Measurements from ENCODE around the gene NEU2.
A peak's percentile ranks its signal among the peaks of the same experiment; 100 is the strongest.

The NEU2 gene

DNA sequence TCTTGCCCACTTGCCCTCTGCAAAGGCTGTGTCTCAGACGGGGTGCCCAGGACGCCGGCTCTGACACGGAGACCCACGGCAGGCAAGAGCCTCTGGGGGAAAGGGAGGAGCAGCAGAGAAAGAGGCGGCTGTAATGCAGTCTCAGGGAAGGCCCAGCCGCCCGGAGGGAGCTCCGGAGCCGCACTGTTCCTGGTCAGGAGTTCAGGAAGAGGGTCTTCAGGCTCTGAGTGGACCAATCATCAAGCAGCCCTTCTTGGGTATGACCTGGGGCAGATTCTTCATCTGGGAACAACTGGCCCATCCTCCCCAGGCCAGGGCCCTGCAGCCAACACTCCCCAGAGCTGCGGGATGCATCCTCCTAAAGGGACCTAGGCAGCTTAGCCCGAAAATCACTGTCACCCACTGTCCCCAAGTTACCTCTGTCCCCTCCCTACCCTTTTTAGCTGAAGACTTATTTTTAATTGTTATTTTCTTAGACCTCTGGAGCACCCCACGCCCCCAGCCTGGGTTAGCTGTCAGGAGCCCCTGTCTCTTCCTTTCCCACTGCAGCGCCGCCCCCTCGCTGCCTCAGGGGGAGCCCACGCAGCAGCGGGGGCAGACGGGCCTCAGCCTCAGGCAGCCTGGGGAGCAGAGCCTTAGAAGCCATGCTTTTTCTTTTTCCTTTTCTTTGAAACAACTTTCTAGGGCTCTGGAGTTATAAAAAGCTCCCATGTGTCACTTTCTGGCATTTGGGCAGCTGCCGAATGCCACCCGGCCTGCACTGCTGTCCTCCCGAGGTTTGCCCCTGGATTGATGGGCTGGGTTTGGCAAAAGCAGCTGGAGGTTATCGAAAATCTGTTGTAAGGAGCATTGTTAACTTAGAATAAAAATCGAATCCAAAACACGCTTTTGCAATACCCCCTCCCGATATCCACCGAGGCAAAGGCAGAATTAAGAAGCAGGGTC is 644 bp upstream of the NEU2 start:
- H3K14ac ChIP-seq (ENCODE audit: low read length): no peak overlapping the region
- H3K23ac ChIP-seq (ENCODE audit: low read depth, low read length, poor library complexity): no peak overlapping the region
- no peak overlapping the region for H4K91ac ChIP-seq (ENCODE audit: low read depth, low read length, poor library complexity)
- peak overlapping the region; percentile 93 for H3K18ac ChIP-seq (ENCODE audit: low read length)
- H3K9me3 ChIP-seq (replicated peaks in 1 of 2; ENCODE audit: control insufficient read depth in 2 of 2, insufficient read depth in 1 of 2, low read depth in 1 of 2, low read length in 2 of 2): peaks cover 0 to 8% of the 10 kb centered on the region in 2 donors
- H3K27me3 ChIP-seq (ENCODE audit: control insufficient read depth in 3 of 3, insufficient read depth in 3 of 3, low read depth in 1 of 3, low read length in 3 of 3): peaks cover 0 to 8% (median 0%) of the 10 kb centered on the region in 3 experiments
- no peak overlapping the region for H3K4me3 ChIP-seq (ENCODE audit: low read length in 2 of 2)
- peak overlapping the region; percentile 66 for H2AFZ ChIP-seq (ENCODE audit: low read length)
- peaks cover 3% of the 10 kb centered on the region for H3K79me1 ChIP-seq (ENCODE audit: low read depth, low read length)
- WGBS, 2 donors (ENCODE audit: extremely low coverage in 2 of 2, insufficient read length in 2 of 2, insufficient replicate concordance in 1 of 2): no CpG with 5 or more reads among the region's 27 CpGs
- H3K9ac ChIP-seq (ENCODE audit: low read depth, low read length, poor library complexity): no peak overlapping the region
- H2BK120ac ChIP-seq (ENCODE audit: low read depth, low read length): peak overlapping the region; percentile 1
- no peaks in the 10 kb centered on the region for H3K36me3 ChIP-seq (replicated peaks in 1 of 2; ENCODE audit: control insufficient read depth in 2 of 2, insufficient read depth in 2 of 2, low read length in 2 of 2)
- no peak for DNase-seq (ENCODE audit: low spot score)
- H3K4ac ChIP-seq (ENCODE audit: low read length): no peak overlapping the region
- no peak overlapping the region for H2BK15ac ChIP-seq (ENCODE audit: low read length)
- H3K4me1 ChIP-seq (ENCODE audit: control insufficient read depth in 2 of 2, insufficient read depth in 1 of 2, low read depth in 1 of 2, low read length in 2 of 2): peaks cover 0 to 3% of the 10 kb centered on the region in 2 donors
- H3K27ac ChIP-seq (replicated peaks; ENCODE audit: low read length): no peak overlapping the region
- no peak overlapping the region for H2BK5ac ChIP-seq (ENCODE audit: low read length)
- H2BK12ac ChIP-seq (ENCODE audit: low read length): no peak overlapping the region
- no peak overlapping the region for H3K4me2 ChIP-seq (ENCODE audit: insufficient read depth, low read length, poor library complexity, severe bottlenecking)
- H4K8ac ChIP-seq (ENCODE audit: low read depth, low read length): no peak overlapping the region
- H2AK5ac ChIP-seq (ENCODE audit: low read depth, low read length): no peak overlapping the region

DNA sequence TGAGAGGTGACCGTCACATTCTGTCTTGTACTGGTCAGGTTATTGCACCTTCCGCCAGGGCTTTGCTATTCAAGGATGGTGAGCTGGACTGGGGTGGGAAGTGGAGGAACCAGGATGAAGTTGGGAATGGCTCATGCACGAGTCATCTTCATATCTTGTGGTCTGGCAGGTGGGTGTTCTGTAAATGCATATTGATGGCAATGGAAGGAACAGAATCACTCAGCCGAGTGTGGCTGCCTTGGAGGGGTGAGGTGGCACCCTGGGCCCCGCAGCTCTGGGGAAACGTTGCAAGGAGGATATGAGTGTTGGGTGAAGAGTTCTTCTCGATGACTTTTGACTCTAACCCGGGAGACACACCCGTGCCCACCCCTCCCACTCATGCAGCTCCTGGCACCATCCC is 1.2 kb downstream of the NEU2 start:
- no peak overlapping the region for H4K91ac ChIP-seq (ENCODE audit: low read depth, low read length, poor library complexity)
- peaks cover 0 to 8% (median 0%) of the 10 kb centered on the region in 3 experiments for H3K27me3 ChIP-seq (ENCODE audit: control insufficient read depth in 3 of 3, insufficient read depth in 3 of 3, low read depth in 1 of 3, low read length in 3 of 3)
- no CpG with 5 or more reads among the region's 9 CpGs for WGBS, 2 donors (ENCODE audit: extremely low coverage in 2 of 2, insufficient read length in 2 of 2, insufficient replicate concordance in 1 of 2)
- H2BK15ac ChIP-seq (ENCODE audit: low read length): peak overlapping the region; percentile 50
- no peak overlapping the region for H2BK5ac ChIP-seq (ENCODE audit: low read length)
- no peak overlapping the region for H3K4me3 ChIP-seq (ENCODE audit: low read length in 2 of 2)
- no peak overlapping the region for H3K4ac ChIP-seq (ENCODE audit: low read length)
- H3K23ac ChIP-seq (ENCODE audit: low read depth, low read length, poor library complexity): no peak overlapping the region
- H2AK5ac ChIP-seq (ENCODE audit: low read depth, low read length): no peak overlapping the region
- no peak overlapping the region for H3K4me2 ChIP-seq (ENCODE audit: insufficient read depth, low read length, poor library complexity, severe bottlenecking)
- H3K4me1 ChIP-seq (ENCODE audit: control insufficient read depth in 2 of 2, insufficient read depth in 1 of 2, low read depth in 1 of 2, low read length in 2 of 2): peaks cover 0 to 3% of the 10 kb centered on the region in 2 donors
- H3K9me3 ChIP-seq (replicated peaks in 1 of 2; ENCODE audit: control insufficient read depth in 2 of 2, insufficient read depth in 1 of 2, low read depth in 1 of 2, low read length in 2 of 2): peaks cover 0 to 8% of the 10 kb centered on the region in 2 donors
- no peak overlapping the region for H3K27ac ChIP-seq (replicated peaks; ENCODE audit: low read length)
- H4K8ac ChIP-seq (ENCODE audit: low read depth, low read length): no peak overlapping the region
- no peak for DNase-seq (ENCODE audit: low spot score)
- H3K18ac ChIP-seq (ENCODE audit: low read length): peak overlapping the region; percentile 62
- no peak overlapping the region for H2BK120ac ChIP-seq (ENCODE audit: low read depth, low read length)
- peaks cover 3% of the 10 kb centered on the region for H3K79me1 ChIP-seq (ENCODE audit: low read depth, low read length)
- H3K9ac ChIP-seq (ENCODE audit: low read depth, low read length, poor library complexity): no peak overlapping the region
- no peaks in the 10 kb centered on the region for H3K36me3 ChIP-seq (replicated peaks in 1 of 2; ENCODE audit: control insufficient read depth in 2 of 2, insufficient read depth in 2 of 2, low read length in 2 of 2)
- H2AFZ ChIP-seq (ENCODE audit: low read length): no peak overlapping the region
- H3K14ac ChIP-seq (ENCODE audit: low read length): no peak overlapping the region
- no peak overlapping the region for H2BK12ac ChIP-seq (ENCODE audit: low read length)

DNA sequence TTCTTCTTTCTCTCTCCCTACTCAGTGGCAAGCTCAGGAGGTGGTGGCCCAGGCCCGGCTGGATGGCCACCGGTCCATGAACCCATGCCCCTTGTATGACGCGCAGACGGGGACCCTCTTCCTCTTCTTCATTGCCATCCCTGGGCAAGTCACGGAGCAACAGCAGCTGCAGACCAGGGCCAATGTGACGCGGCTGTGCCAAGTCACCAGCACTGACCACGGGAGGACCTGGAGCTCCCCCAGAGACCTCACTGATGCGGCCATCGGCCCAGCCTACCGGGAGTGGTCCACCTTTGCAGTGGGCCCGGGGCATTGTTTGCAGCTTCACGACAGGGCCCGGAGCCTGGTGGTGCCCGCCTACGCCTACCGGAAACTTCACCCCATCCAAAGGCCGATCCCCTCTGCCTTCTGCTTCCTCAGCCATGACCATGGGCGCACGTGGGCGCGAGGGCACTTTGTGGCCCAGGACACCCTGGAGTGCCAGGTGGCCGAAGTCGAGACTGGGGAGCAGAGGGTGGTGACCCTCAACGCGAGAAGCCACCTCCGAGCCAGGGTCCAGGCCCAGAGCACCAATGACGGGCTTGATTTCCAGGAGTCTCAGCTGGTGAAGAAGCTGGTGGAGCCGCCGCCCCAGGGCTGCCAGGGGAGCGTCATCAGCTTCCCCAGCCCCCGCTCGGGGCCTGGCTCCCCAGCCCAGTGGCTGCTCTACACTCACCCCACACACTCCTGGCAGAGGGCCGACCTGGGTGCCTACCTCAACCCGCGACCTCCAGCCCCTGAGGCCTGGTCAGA is 1.8 kb downstream of the NEU2 start:
- no CpG with 5 or more reads among the region's 37 CpGs for WGBS, 2 donors (ENCODE audit: extremely low coverage in 2 of 2, insufficient read length in 2 of 2, insufficient replicate concordance in 1 of 2)
- no peak overlapping the region for H4K91ac ChIP-seq (ENCODE audit: low read depth, low read length, poor library complexity)

More for the DNA sequence above, 1.8 kb downstream of the NEU2 start:
- Histone ChIP-seq H3K36me3 (replicated peaks in 1 of 2; ENCODE audit: control insufficient read depth in 2 of 2, insufficient read depth in 2 of 2, low read length in 2 of 2) (no peaks in the 10 kb centered on the region), H3K4me2 (ENCODE audit: insufficient read depth, low read length, poor library complexity, severe bottlenecking) (no peak overlapping the region), H2BK5ac (ENCODE audit: low read length) (peak overlapping the region; percentile 76), H3K4me3 (ENCODE audit: low read length in 2 of 2) (no peak overlapping the region), H3K79me1 (ENCODE audit: low read depth, low read length) (peaks cover 3% of the 10 kb centered on the region), H2BK15ac (ENCODE audit: low read length) (peak overlapping the region; percentile 50), H3K27ac (replicated peaks; ENCODE audit: low read length) (no peak overlapping the region), H2BK12ac (ENCODE audit: low read length) (no peak overlapping the region), H3K4ac (ENCODE audit: low read length) (no peak overlapping the region), H3K18ac (ENCODE audit: low read length) (peak overlapping the region; percentile 62), H2BK120ac (ENCODE audit: low read depth, low read length) (no peak overlapping the region), H3K9me3 (replicated peaks in 1 of 2; ENCODE audit: control insufficient read depth in 2 of 2, insufficient read depth in 1 of 2, low read depth in 1 of 2, low read length in 2 of 2) (peaks cover 0 to 8% of the 10 kb centered on the region in 2 donors), H4K8ac (ENCODE audit: low read depth, low read length) (no peak overlapping the region), H2AFZ (ENCODE audit: low read length) (no peak overlapping the region), H3K4me1 (ENCODE audit: control insufficient read depth in 2 of 2, insufficient read depth in 1 of 2, low read depth in 1 of 2, low read length in 2 of 2) (peaks cover 0 to 3% of the 10 kb centered on the region in 2 donors), H3K27me3 (ENCODE audit: control insufficient read depth in 3 of 3, insufficient read depth in 3 of 3, low read depth in 1 of 3, low read length in 3 of 3) (peaks cover 0 to 8% (median 0%) of the 10 kb centered on the region in 3 experiments), H3K23ac (ENCODE audit: low read depth, low read length, poor library complexity) (peak overlapping the region; percentile 69), H2AK5ac (ENCODE audit: low read depth, low read length) (peak overlapping the region; percentile 50), H3K9ac (ENCODE audit: low read depth, low read length, poor library complexity) (no peak overlapping the region), H3K14ac (ENCODE audit: low read length) (no peak overlapping the region)
- DNase-seq (ENCODE audit: low spot score): no peak

Data from neuronal stem cell (in vitro differentiated cells).